HFFc6 (cell line): ENCODE data around the gene LRRC42. TPM values are rescaled to one million over a fixed set of nuclear protein-coding genes. Genes with fewer than 3 reads are reported as not detected.

Experiments
- DNase-seq: peaks from one replicate; pipeline ENCODE4 v3.0.0-alpha.2; 2018
- H3K27ac Mint-ChIP-seq: 2 replicates; pipeline ENCODE4 v1.8.0; 2020; ENCODE audit warnings: mild to moderate bottlenecking, mixed read lengths
- H3K27me3 Mint-ChIP-seq: 2 replicates; pipeline ENCODE4 v1.8.0; 2021; ENCODE audit warnings: mild to moderate bottlenecking, moderate library complexity, mixed read lengths; ENCODE audit not compliant: insufficient read depth
- H3K36me3 Mint-ChIP-seq: 2 replicates; pipeline ENCODE4 v1.8.0; 2021; ENCODE audit warnings: low read depth, mixed read lengths
- H3K4me1 Mint-ChIP-seq: 2 replicates; pipeline ENCODE4 v1.8.0; 2020; ENCODE audit warnings: low read depth, mixed read lengths
- H3K4me3 Mint-ChIP-seq: 2 replicates; pipeline ENCODE4 v1.8.0; 2020; ENCODE audit warnings: mild to moderate bottlenecking, moderate library complexity, mixed read lengths
- H3K9me3 Mint-ChIP-seq: 2 replicates; pipeline ENCODE4 v1.8.0; 2020; ENCODE audit warnings: mild to moderate bottlenecking, mixed read lengths
- total RNA-seq, 6 experiments: library from RNA; stranded (reverse); fragmentation: NEBNext Ultra II Directional; extraction: Animal tissue kit (Norgen Biotek cat#: 25700); gene quantifications; 2 replicates in 1 of 6; 3 replicates in 5 of 6; pipeline ENCODE4 v1.2.3, GENCODE V29; 2021
- TF ChIP-seq, protein P1 (sequence below): fragments of 200-600 bp; sonication (generic); IDR thresholded peaks from 2 replicates; pipeline ENCODE4 v1.5.0; 2021; ENCODE audit warnings: antibody characterized with exemption, mild to moderate bottlenecking

The LRRC42 gene
- total RNA-seq, 6 experiments from 2014 or later = 36.3 to 44.2 (median 42.2) TPM

DNA sequence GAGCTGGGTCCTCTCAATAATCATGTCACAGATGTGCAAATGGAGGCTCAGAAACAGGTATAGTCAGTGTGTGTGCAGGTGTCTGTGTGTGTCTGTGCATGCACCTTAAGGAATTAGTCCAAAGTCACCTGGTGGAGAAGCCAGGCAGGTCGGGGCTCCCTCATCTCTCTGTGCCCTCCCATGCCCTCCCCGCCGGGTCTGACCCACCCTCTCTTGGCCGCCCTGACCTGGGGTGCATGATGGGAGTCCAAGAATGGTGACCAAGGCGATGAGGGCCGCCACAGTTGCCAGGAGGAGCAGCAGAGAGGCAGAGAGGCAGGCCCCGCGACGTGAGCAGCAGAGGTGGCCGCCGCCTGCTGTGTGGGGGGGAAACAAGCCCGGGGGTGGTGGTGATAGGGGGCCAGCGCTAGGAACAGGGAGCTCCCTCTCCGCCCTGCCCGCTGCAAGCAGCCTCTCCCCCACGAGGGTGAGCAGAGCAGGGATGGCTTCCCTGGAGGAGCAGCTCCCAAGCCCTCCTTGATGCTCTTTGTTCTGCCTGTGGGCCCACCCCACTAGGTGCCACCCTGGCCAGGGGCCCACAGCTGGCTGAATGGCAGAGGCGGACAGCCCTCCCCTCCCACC, 68.0 kb downstream of the LRRC42 start:
- no peak for DNase-seq
- H3K4me1 Mint-ChIP-seq = peaks cover 11% of the 10 kb centered on the region; the same call in 1 of the 2 replicates
- H3K36me3 Mint-ChIP-seq = no peaks in the 10 kb centered on the region
- H3K27ac Mint-ChIP-seq = no peak overlapping the region
- no peaks in the 10 kb centered on the region for H3K9me3 Mint-ChIP-seq
- TF ChIP-seq, protein P1, sequence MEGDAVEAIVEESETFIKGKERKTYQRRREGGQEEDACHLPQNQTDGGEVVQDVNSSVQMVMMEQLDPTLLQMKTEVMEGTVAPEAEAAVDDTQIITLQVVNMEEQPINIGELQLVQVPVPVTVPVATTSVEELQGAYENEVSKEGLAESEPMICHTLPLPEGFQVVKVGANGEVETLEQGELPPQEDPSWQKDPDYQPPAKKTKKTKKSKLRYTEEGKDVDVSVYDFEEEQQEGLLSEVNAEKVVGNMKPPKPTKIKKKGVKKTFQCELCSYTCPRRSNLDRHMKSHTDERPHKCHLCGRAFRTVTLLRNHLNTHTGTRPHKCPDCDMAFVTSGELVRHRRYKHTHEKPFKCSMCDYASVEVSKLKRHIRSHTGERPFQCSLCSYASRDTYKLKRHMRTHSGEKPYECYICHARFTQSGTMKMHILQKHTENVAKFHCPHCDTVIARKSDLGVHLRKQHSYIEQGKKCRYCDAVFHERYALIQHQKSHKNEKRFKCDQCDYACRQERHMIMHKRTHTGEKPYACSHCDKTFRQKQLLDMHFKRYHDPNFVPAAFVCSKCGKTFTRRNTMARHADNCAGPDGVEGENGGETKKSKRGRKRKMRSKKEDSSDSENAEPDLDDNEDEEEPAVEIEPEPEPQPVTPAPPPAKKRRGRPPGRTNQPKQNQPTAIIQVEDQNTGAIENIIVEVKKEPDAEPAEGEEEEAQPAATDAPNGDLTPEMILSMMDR = no peak
- peaks cover 42% of the 10 kb centered on the region for H3K27me3 Mint-ChIP-seq
- no peak overlapping the region for H3K4me3 Mint-ChIP-seq

DNA sequence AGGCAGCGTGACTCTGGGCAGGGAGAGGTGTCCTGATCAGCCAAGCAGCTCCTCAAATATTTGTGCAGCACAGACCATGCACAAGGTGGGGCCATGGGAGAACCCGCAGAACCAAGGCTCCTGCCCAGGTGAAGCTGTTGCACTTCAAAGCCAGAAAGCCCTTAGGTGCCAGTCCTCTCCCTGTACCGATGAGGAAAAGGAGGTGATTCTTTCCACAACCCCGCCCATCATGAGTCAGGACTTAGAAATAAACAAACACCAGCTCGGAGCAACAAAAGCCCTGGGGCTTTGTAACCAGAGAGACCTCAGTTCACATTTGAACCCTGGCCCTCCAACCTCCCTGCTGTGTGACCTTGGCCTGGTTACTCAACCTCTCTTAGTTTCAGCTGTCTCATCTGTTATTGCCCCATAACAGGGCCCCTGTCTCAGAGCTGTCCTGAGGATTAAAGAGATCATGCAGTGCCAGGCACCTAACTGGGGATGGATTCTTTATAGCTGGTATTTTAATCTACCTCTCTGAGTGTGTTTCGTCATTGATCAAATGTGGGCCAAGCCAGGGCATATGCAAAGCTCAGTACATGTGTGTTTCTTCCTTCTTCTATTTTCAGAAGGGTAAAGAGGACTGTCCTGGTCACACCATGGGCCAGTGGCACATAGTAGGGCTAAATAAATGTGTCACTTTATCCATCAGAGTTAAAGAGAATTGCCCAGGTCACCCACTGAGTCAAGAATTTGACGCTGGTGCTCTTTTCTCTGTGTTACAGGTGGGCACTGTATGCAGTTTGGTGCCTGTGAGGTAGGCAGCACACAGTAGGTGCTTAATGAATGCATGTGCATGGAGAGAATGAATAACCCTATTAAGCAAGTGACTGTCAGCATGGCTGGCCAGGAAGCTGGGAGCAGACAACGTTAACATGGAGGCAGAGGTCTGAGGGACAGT, 70.5 kb downstream of the LRRC42 start:
- H3K27me3 Mint-ChIP-seq = peaks cover 35% of the 10 kb centered on the region
- TF ChIP-seq, protein P1 = no peak
- no peaks in the 10 kb centered on the region for H3K9me3 Mint-ChIP-seq
- DNase-seq = peak; percentile 15
- H3K4me1 Mint-ChIP-seq = peaks cover 11% of the 10 kb centered on the region; the same call in 1 of the 2 replicates
- no peak overlapping the region for H3K4me3 Mint-ChIP-seq
- H3K27ac Mint-ChIP-seq = no peak overlapping the region
- H3K36me3 Mint-ChIP-seq = no peaks in the 10 kb centered on the region

Other genes starting within 250 kb of the LRRC42 start
- gene GLIS1, start 207.2 kb upstream of the LRRC42 start, total RNA-seq = 1 to 10 TPM; 1.1 to 1.9 (median 1.2) TPM
- 10 to 100 TPM; 15.3 to 27.2 (median 22.7) TPM for gene NDC1, start 108.1 kb upstream of the LRRC42 start, total RNA-seq
- 10 to 100 TPM; 22.8 to 29.3 (median 26.8) TPM for gene YIPF1, start 56.6 kb upstream of the LRRC42 start, total RNA-seq
- gene DIO1, start 52.2 kb upstream of the LRRC42 start, total RNA-seq = not detected
- gene IFT25, start 651 bp upstream of the LRRC42 start, total RNA-seq = 10 to 100 TPM; 20.9 to 36.9 (median 35.1) TPM
- not detected for gene LDLRAD1, start 71.8 kb downstream of the LRRC42 start, total RNA-seq
- 100 to 1,000 TPM; 282 to 460 (median 348) TPM for gene TMEM59, start 106.9 kb downstream of the LRRC42 start, total RNA-seq
- gene TCEANC2, start 107.3 kb downstream of the LRRC42 start, total RNA-seq = 1 to 10 TPM; 4.2 to 5.5 (median 4.8) TPM
- not detected for gene CDCP2, start 206.7 kb downstream of the LRRC42 start, total RNA-seq